Peyer's patch (tissue), 4 donors: ENCODE results near the gene HES4.

Source experiments
- CTCF ChIP-seq, 6 experiments: fragments of 450-650 bp in 4 of 6; fragments of 200-600 bp in 2 of 6; sonication (generic) in 1 of 6; IDR thresholded peaks; one replicate each; pipeline ENCODE4 v1.5.1; 2017 to 2019; ENCODE audit warnings: antibody characterized with exemption in 6 of 6, mild to moderate bottlenecking in 3 of 6, moderate library complexity in 1 of 6
- POLR2A ChIP-seq, 2 donors: fragments of 450-650 bp; IDR thresholded peaks; one replicate each; pipeline ENCODE4 v1.5.1; 2017; ENCODE audit warnings: antibody characterized with exemption in 2 of 2, mild to moderate bottlenecking in 2 of 2, moderate library complexity in 2 of 2

DNA sequence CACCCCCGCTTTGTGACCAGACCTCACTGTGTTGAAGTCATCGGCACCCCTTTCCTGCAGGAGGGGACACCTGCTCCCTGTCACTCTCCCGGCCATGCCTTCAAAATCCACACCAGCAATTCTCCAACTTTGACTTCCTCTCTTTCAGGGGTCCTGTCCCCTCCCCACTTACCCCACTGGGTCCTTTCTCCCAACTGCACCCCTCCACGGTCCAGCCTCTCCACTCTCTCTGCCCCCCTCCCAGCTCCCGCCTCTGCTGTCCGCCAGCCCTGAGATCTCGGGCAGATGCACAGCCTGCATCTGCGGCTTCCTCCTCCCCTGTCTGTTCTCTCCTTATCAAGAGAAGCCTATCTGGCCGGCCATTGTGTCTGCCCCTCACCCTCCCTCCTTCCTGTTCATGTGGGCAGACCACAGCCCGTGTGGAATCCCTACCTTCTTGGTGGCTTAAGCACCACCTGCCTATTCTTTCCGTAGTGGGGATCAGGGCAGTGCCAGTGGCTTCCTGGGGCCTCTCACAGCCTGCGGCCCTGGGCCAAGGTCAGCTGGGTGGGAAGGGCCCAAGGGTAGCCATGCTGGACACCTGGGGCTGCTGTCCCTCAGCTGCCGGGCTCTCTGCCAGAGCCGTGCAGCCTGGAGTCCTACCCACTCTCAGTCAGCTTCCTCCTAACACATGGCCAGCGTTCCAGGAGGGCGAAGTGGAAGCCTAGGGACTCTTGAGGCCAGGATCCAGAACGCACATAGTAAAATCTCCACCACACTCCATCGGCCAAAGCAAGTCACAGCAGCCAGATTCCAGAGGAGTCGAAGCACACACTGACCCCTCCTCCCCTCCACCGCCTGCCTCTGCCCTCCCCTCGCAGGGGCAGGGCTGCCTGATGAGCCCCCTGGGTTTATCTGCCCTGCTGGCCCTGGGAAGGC lies 5.1 kb upstream of the HES4 start:
- TF ChIP-seq CTCF (IDR thresholded peaks at IDR 0.05) (no peak), POLR2A (IDR thresholded peaks at IDR 0.05) (peak in 1 of 2 donors; percentile 7)
